Measurements from ENCODE around the gene HPSE2.
"Not testable (repeated sequence)": the region's sequence is repeated elsewhere in the genome, so short reads cannot be mapped to it uniquely, and the experiment has no call there.

Gene HPSE2

DNA sequence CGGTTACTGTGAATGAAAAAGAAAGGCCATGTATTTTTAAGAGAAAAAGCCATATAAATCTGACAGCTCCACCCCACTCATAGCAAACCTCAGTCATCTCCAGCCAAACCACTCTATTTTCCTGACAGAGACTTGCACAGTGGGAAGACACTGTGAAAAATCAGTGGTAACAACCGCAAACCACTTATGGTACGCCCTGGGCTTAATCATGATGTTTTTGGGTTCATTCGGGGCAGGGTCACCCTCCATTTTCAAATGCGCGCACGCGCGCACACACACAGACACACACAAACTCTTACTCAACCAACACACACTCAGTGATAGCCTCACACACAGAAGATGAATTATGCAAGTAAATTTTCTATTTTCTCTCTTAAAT, 706.9 kb downstream of the HPSE2 start:
- no peak overlapping the region for H3K4me3 Mint-ChIP-seq
- H3K27ac Mint-ChIP-seq = no peak overlapping the region
- H3K27me3 Mint-ChIP-seq = peaks cover 7% of the 10 kb centered on the region
- H3K36me3 Mint-ChIP-seq (ENCODE audit: low read depth) = no peaks in the 10 kb centered on the region
- no peaks in the 10 kb centered on the region for H3K4me1 Mint-ChIP-seq (ENCODE audit: low read depth)
- no peaks in the 10 kb centered on the region for H3K9me3 Mint-ChIP-seq

DNA sequence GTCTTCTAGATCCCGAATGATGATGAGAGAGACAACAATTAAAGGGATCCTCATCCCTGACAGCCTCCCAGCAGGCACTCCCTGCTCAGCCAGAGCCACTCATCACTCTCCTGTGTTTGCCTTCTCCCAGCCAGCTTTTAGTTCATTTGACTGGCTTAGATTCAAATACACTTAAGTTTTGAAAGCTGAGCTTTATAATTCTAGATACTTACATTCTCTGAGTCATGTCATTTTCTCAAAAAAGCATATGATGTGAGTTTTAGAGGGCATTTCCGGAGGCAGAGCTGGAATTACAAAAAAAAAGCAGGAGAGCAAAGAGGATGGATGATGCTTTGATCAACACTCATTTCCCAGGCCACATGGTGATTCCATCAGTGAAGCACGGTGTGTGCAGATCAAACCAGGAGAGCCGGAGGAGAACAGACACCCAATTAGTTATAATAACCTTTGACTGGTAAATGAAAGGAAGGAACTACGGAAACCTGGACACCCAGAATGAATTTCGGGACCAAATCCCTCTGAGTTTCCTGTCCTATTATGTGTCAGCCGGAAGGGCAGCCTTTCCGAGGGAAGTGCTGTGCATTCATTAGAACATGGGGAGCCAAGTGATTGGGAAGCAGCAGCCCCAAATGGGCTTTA, 707.4 kb downstream of the HPSE2 start:
- no peak overlapping the region for H3K4me3 Mint-ChIP-seq
- H3K9me3 Mint-ChIP-seq = no peaks in the 10 kb centered on the region
- no peak overlapping the region for H3K27ac Mint-ChIP-seq
- no peaks in the 10 kb centered on the region for H3K36me3 Mint-ChIP-seq (ENCODE audit: low read depth)
- H3K4me1 Mint-ChIP-seq (ENCODE audit: low read depth) = no peaks in the 10 kb centered on the region
- H3K27me3 Mint-ChIP-seq = peaks cover 7% of the 10 kb centered on the region

DNA sequence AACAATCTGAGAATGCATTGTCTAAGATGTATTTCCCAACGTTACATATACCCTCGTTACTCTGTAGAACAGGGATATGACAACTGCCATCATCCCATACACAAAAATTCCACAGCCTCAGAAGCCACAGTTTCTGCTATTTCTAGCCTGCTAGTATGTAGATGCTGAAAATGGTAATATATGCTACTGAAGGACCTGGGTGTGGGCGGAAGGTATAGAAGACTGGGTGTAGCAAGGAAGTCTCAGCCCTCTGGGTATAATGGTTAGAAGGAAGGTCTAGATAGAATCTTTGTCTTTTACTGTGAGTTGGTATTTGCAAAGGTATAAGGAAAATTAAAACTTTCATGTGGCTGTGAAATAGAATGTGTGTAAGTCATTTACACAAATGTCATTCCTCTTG, 709.7 kb downstream of the HPSE2 start:
- no peaks in the 10 kb centered on the region for H3K4me1 Mint-ChIP-seq (ENCODE audit: low read depth)
- no peaks in the 10 kb centered on the region for H3K36me3 Mint-ChIP-seq (ENCODE audit: low read depth)
- H3K27me3 Mint-ChIP-seq = peaks cover 3% of the 10 kb centered on the region
- no peak overlapping the region for H3K27ac Mint-ChIP-seq
- no peaks in the 10 kb centered on the region for H3K9me3 Mint-ChIP-seq
- no peak overlapping the region for H3K4me3 Mint-ChIP-seq

DNA sequence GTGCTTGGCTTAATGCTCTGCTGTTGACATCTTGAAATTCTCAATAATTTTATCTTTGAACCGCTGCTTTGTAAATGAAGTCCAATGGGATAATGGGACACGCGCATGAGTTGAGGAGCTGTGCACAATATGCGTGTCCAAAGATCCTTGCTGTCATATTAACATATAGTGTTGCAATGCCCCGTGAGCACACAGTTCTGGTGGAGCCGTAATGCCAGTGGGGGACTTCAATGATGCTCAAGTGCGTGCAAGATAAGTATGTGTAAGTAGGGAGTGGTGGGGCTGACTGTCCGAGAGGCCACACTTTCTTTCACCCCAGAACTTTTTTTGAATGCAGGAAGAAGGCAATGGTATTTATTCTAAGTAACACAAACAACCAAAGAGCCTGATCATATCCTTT, 711.5 kb downstream of the HPSE2 start:
- Mint-ChIP-seq H3K27ac (no peak overlapping the region), H3K4me3 (no peak overlapping the region), H3K27me3 (peaks cover 3% of the 10 kb centered on the region), H3K4me1 (ENCODE audit: low read depth) (no peaks in the 10 kb centered on the region), H3K36me3 (ENCODE audit: low read depth) (no peaks in the 10 kb centered on the region), H3K9me3 (no peaks in the 10 kb centered on the region)

DNA sequence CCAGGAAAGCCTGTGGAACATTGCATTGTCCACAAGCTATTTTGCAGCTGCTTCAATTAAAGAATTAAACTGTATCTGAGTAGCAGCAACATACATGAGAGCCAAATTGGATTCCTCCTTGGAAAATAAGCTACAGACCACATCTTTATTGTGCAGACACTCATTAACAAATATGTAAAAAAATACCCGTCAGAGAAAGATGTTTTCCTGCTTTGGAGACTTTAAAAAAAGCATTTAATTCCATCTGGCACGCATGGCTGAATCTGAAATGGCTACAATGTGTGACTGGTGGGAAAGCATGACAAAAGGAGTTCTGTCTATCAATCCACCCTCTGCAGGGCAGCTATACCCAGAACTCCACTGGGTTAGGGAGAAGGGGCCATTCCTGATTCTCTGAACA, 715.8 kb downstream of the HPSE2 start:
- Mint-ChIP-seq H3K27ac (no peak overlapping the region), H3K27me3 (peaks cover 11% of the 10 kb centered on the region), H3K36me3 (ENCODE audit: low read depth) (no peaks in the 10 kb centered on the region), H3K4me3 (no peak overlapping the region), H3K4me1 (ENCODE audit: low read depth) (no peaks in the 10 kb centered on the region), H3K9me3 (no peaks in the 10 kb centered on the region)

DNA sequence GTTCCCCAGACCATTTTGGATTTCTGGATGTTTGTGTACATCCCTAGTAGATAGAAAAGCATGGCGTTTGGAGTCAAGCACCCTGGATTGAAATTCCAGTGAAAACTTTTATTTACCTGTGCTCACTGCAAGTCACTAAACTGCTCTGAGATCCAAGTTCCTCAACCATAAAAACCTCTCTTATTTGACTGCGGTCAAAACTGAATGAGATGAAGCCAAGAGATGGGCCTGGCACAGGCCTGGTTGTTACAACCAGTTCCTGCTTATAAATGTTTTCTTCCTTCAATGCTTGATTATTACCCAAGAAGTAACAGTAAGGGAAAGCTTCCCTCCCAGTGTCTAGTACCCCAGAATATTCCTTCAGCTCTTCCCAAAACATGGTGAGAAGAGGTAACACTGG, 718.0 kb downstream of the HPSE2 start:
- H3K9me3 Mint-ChIP-seq = no peaks in the 10 kb centered on the region
- H3K27ac Mint-ChIP-seq = no peak overlapping the region
- no peaks in the 10 kb centered on the region for H3K4me1 Mint-ChIP-seq (ENCODE audit: low read depth)
- H3K4me3 Mint-ChIP-seq = no peak overlapping the region
- no peaks in the 10 kb centered on the region for H3K36me3 Mint-ChIP-seq (ENCODE audit: low read depth)
- H3K27me3 Mint-ChIP-seq = peaks cover 11% of the 10 kb centered on the region

DNA sequence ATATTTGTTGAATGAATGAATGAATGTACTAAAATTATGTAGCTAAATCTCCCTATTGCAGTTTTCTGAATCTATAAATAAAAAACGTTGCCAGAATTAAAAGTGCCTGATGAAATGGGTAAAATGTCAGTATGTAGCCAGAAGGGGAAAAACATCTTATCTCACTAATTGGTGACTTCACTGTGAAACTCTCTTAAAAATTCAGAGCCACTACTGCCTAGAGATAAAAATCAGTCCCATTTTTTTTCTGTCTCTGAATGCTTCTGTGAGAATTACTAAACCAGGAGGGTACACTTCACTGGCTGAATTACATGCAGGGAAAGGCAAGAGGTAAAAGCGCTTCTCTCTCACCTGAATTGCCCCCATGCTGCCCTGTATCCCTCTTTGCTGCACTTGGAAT, 719.3 kb downstream of the HPSE2 start:
- H3K4me3 Mint-ChIP-seq = no peak overlapping the region
- no peaks in the 10 kb centered on the region for H3K4me1 Mint-ChIP-seq (ENCODE audit: low read depth)
- H3K9me3 Mint-ChIP-seq = no peaks in the 10 kb centered on the region
- no peaks in the 10 kb centered on the region for H3K36me3 Mint-ChIP-seq (ENCODE audit: low read depth)
- H3K27me3 Mint-ChIP-seq = peaks cover 11% of the 10 kb centered on the region
- H3K27ac Mint-ChIP-seq = no peak overlapping the region

DNA sequence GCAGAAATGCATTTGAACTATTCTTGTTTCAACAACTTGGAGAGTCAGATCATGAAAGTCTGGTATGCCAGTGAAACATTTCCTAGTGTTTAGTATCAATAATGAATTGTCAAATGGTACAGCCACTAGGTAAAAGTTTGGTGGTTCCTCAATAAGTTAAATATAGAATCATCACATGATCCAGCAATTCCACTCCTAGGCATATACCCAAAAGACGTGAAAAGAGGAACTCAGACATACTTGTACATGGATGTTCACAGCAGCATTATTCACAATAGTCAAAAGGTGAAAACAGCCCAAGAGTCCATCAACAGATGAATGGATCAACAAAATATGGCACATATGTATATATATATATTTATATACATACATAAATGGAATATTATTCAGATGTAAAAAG, 721.9 kb downstream of the HPSE2 start:
- no peaks in the 10 kb centered on the region for H3K9me3 Mint-ChIP-seq
- no peaks in the 10 kb centered on the region for H3K36me3 Mint-ChIP-seq (ENCODE audit: low read depth)
- no peak overlapping the region for H3K27ac Mint-ChIP-seq
- H3K4me1 Mint-ChIP-seq (ENCODE audit: low read depth) = no peaks in the 10 kb centered on the region
- no peak overlapping the region for H3K4me3 Mint-ChIP-seq
- H3K27me3 Mint-ChIP-seq = peaks cover 12% of the 10 kb centered on the region

DNA sequence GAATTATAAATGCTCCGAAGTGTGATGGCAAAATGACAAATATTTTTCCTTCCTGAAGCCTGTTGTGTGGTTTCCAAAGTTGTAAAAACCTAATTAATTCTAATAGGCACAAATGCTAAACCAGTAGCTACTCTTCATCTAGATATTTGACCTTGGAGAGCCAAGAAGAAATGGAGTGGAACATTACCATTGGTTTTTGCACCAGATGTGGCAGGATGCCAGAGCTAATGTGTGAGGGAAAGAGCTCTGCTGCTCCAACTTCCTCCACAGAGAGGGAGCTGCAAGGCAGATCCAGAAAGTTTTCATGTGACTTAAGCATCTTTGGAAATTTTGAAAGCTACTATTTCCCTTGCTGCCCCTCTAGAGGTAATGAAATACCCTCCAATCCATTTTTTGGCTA, 723.8 kb downstream of the HPSE2 start:
- Mint-ChIP-seq H3K27me3 (peaks cover 22% of the 10 kb centered on the region), H3K4me1 (ENCODE audit: low read depth) (no peaks in the 10 kb centered on the region), H3K4me3 (no peak overlapping the region), H3K9me3 (no peaks in the 10 kb centered on the region), H3K27ac (no peak overlapping the region), H3K36me3 (ENCODE audit: low read depth) (no peaks in the 10 kb centered on the region)

DNA sequence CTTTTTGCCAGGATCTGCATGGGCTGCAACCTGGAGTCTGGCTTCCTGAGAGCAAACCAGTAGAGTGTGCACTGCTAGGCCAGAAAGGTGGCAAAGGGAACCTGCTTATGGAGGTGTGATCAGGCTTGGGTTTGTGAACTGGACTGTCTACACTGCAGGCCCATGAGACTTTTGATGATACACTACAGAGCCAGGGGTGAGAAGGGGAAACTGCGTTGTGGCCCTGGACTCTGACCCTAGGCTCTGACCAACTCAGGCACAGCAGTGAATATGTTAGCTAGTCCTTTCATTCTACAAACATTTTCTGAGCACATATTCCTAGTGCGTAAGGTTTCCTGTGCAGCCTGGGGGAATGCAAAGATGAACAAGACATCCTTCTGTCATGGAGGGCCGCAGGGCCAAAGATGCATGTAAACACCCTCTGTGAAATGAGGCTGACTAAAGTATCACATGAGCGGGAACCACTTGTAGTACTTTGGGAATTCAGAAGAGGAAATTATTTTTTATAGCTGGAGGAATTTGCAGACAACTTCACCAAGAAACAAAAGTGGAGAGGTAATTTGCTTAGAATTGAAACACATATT, 725.1 kb downstream of the HPSE2 start:
- H3K27me3 Mint-ChIP-seq = peaks cover 16% of the 10 kb centered on the region

DNA sequence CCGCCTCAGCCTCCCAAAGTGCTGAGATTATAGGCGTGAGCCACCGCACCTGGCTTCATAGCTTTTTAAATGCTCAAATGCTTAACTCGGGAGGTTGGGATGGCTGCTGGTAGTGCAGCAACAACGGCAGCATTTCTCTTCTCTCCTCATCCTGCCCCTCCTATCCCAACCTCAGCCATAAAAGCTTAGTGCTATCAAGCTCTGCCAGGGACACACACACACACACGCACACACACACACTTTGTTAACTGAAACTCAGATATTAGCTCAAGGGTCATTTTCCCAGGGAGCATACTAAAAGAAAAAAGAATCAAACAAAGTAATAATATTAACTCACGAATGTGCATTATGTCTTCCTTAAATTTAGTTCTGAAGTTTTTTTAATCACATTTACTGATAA, 725.9 kb downstream of the HPSE2 start:
- no peaks in the 10 kb centered on the region for H3K36me3 Mint-ChIP-seq (ENCODE audit: low read depth)
- no peak overlapping the region for H3K27ac Mint-ChIP-seq
- H3K9me3 Mint-ChIP-seq = no peaks in the 10 kb centered on the region
- no peak overlapping the region for H3K4me3 Mint-ChIP-seq
- H3K27me3 Mint-ChIP-seq = peaks cover 16% of the 10 kb centered on the region
- H3K4me1 Mint-ChIP-seq (ENCODE audit: low read depth) = no peaks in the 10 kb centered on the region

More for the DNA sequence above, 725.1 kb downstream of the HPSE2 start:
- Mint-ChIP-seq H3K36me3 (ENCODE audit: low read depth) (no peaks in the 10 kb centered on the region), H3K4me1 (ENCODE audit: low read depth) (no peaks in the 10 kb centered on the region), H3K9me3 (no peaks in the 10 kb centered on the region), H3K27ac (no peak overlapping the region), H3K4me3 (no peak overlapping the region)

DNA sequence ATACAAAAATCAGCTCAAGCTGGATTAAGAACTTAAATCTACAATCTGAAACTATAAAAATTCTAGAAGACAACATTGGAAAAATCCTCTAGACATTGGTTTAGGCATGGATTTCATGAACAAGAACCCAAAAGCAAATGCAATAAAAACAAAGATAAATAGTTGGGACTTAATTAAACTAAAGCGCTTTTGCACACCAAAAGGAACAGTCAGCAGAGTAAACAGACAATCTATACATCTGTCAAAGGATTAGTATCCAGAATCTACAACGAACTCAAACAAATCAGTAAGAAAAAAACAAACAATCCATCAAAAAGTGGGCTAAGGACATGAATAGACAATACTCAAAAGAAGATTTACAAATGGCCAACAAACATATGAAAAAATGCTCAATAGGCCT, 733.1 kb downstream of the HPSE2 start:
- H3K27ac Mint-ChIP-seq; H3K4me3 Mint-ChIP-seq; H3K36me3 Mint-ChIP-seq (ENCODE audit: low read depth); H3K9me3 Mint-ChIP-seq; H3K4me1 Mint-ChIP-seq (ENCODE audit: low read depth): not testable (repeated sequence)
- H3K27me3 Mint-ChIP-seq = peaks cover 44% of the 10 kb centered on the region

DNA sequence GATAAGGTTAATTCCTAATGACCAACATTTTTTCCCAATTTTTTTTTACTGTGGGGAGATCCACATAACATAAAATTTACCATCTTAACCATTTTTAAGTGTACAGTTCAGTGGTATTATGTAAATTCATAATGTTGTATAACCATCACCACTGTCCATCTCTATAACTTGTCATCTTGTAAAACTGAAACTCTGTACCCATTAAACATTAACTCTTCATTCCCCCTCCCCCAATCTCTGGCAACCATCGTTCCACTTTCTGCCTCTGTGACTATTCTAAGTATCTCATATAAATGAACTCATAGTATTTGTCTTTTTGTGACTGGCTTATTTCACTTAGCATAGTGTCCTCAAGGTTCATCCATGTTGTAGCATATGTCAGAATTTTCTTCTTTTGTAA, 742.9 kb downstream of the HPSE2 start:
- H3K27me3 Mint-ChIP-seq = peaks cover 18% of the 10 kb centered on the region
- no peaks in the 10 kb centered on the region for H3K36me3 Mint-ChIP-seq (ENCODE audit: low read depth)
- no peaks in the 10 kb centered on the region for H3K4me1 Mint-ChIP-seq (ENCODE audit: low read depth)
- peaks cover 17% of the 10 kb centered on the region for H3K9me3 Mint-ChIP-seq
- H3K27ac Mint-ChIP-seq = no peak overlapping the region
- no peak overlapping the region for H3K4me3 Mint-ChIP-seq

DNA sequence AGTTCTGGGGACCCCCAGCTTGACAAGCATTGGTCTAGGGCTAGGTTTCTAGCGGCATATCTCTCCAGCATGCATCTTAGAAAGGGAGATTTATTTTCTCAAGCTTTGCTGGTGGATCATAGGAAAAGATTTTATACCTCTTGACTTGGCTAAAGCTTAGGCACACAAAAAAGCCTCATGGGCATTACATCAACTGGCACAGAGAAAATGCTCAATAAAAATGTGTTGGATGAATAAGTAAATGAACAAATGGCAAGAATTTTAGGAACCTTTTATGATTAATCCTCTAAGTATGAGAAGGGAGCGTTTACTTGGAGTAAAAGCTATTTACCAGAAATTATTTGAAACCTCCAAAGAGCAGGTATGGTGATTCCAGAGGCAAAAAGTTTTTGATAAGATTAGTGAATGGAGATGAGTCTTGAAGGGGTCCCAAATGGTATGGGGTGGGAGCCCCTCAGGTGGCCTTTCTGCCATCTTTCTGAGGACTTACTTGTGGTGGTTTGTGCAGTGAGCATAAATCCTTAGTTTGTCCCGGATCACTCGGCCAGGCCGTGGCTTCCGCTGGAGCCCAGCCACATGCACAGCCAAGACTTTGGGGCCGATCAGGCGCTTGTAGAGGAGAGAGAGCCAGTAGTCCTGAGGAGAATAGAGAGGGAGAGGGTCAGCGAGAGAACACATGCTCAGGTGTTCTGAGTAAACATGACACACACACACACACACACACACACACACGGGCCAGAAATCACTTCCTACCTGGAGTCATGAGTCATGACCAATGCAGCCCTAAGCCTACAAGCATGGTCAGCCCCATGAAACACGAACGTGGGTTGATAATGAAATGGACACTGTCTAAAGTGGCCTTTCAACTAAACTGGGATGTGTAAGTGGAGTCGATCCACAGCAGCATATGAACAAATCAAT, 745.8 kb downstream of the HPSE2 start:
- H3K9me3 Mint-ChIP-seq = peaks cover 4% of the 10 kb centered on the region
- H3K27me3 Mint-ChIP-seq = peaks cover 12% of the 10 kb centered on the region
- no peaks in the 10 kb centered on the region for H3K4me1 Mint-ChIP-seq (ENCODE audit: low read depth)
- no peaks in the 10 kb centered on the region for H3K36me3 Mint-ChIP-seq (ENCODE audit: low read depth)
- H3K27ac Mint-ChIP-seq = no peak overlapping the region
- H3K4me3 Mint-ChIP-seq = no peak overlapping the region

DNA sequence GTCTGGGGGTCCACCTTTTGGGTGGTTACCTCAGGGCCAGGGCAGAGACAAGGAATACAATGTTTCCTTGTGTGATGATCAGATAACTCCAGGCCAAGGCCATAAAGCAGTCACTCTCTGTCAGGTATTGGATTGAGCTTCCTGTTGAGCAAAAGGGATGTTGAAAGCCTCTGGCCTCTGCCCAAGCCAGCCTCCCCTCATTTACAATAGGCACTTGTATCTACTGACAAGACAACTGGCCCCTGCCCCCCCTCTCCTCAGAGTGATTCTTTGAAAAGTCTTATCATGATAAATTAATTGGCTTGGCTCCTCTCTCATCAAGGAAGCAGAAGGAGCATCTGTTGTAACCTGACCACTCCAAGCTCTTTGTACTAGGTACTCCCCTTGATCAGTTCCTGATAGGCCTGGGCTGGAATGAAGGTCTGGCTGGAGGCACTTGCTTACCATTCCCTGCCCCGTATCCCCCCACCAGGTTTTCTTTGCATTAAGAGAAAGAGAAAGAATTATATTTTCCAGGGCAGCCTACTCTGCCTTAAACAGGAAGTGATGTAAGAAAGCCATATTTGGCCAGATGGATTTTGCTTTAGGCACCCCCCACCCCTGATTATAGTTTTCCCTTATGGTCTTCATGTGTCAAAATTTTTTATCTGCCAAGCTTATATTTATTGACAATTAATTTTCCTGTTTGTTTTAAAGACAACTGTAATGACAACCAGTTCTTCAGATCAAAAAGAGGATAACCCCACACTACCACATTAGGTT, 746.8 kb downstream of the HPSE2 start:
- peaks cover 12% of the 10 kb centered on the region for H3K27me3 Mint-ChIP-seq
- H3K9me3 Mint-ChIP-seq = no peaks in the 10 kb centered on the region

More for the DNA sequence above, 746.8 kb downstream of the HPSE2 start:
- no peak overlapping the region for H3K4me3 Mint-ChIP-seq
- no peaks in the 10 kb centered on the region for H3K4me1 Mint-ChIP-seq (ENCODE audit: low read depth)
- H3K27ac Mint-ChIP-seq = no peak overlapping the region
- H3K36me3 Mint-ChIP-seq (ENCODE audit: low read depth) = no peaks in the 10 kb centered on the region

Data from stimulated activated naive CD8-positive, alpha-beta T cell treated with anti-CD3 and anti-CD28 coated beads, Interleukin-15, Interleukin-2, amounts not matched to agents 100 ng/mL and 50 ng/mL, for 24 hours (primary cell).